GM23338 (cell line): ENCODE measurements around the gene TBCC. TPM values are rescaled to one million over a fixed set of nuclear protein-coding genes. Genes with fewer than 3 reads are reported as not detected.
A peak's percentile ranks its signal among the peaks of the same experiment; 100 is the strongest.

Source experiments
- ATAC-seq: fragments of 200-7000 bp; cut with Tn5 transposase; 3 replicates; pipeline ENCODE4 v1.9.1; 2020
- DNase-seq: peaks from one replicate; pipeline ENCODE4 v3.0.0-alpha.2; 2015; ENCODE audit warnings: low spot score
- H2AFZ ChIP-seq: fragments of 200-600 bp; sonication (generic); 2 replicates; pipeline ENCODE4 v1.8.0; 2016; ENCODE audit warnings: antibody characterized with exemption, mild to moderate bottlenecking, moderate library complexity
- H3F3A ChIP-seq: fragments of 200-600 bp; sonication (generic); replicated peaks from 2 replicates; pipeline ENCODE4 v1.8.0; 2017; ENCODE audit warnings: antibody characterized with exemption, mixed run types, low read depth
- H3K27ac ChIP-seq: fragments of 200-600 bp; sonication (generic); 2 replicates; pipeline ENCODE4 v1.6.1; 2016; ENCODE audit warnings: low read depth
- H3K27me3 ChIP-seq: fragments of 200-600 bp; sonication (generic); 2 replicates; pipeline ENCODE4 v1.8.0; 2016; ENCODE audit warnings: mild to moderate bottlenecking, mixed run types, moderate library complexity; ENCODE audit not compliant: insufficient read depth
- H3K36me3 ChIP-seq: fragments of 200-600 bp; sonication (generic); 2 replicates; pipeline ENCODE4 v1.8.0; 2016; ENCODE audit warnings: mild to moderate bottlenecking; ENCODE audit not compliant: insufficient read depth
- H3K4me1 ChIP-seq: fragments of 200-600 bp; sonication (generic); 2 replicates; pipeline ENCODE4 v1.8.0; 2016; ENCODE audit warnings: mild to moderate bottlenecking, moderate library complexity; ENCODE audit not compliant: insufficient read depth
- H3K4me2 ChIP-seq: fragments of 200-600 bp; sonication (generic); 2 replicates; pipeline ENCODE4 v1.7.1; 2017; ENCODE audit warnings: mixed run types
- H3K4me3 ChIP-seq: fragments of 200-600 bp; sonication (generic); 2 replicates; pipeline ENCODE4 v1.6.1; 2016; ENCODE audit warnings: mixed run types
- H3K79me2 ChIP-seq: fragments of 200-600 bp; sonication (generic); replicated peaks from 2 replicates; pipeline ENCODE4 v1.8.0; 2017; ENCODE audit warnings: mild to moderate bottlenecking; ENCODE audit not compliant: insufficient read depth
- H3K9me2 ChIP-seq: fragments of 200-600 bp; sonication (generic); 2 replicates; pipeline ENCODE4 v1.8.0; 2017; ENCODE audit not compliant: insufficient read depth
- H4K20me1 ChIP-seq: fragments of 200-600 bp; sonication (generic); replicated peaks from 2 replicates; pipeline ENCODE4 v1.8.0; 2017; ENCODE audit warnings: mild to moderate bottlenecking; ENCODE audit not compliant: insufficient read depth
- H3K27ac Mint-ChIP-seq: 2 replicates; pipeline ENCODE4 v1.8.0; 2020; ENCODE audit warnings: inconsistent platforms, mild to moderate bottlenecking, moderate library complexity, mixed read lengths
- H3K27me3 Mint-ChIP-seq: 3 replicates; pipeline ENCODE4 v1.8.0; 2022; ENCODE audit warnings: low read depth, mild to moderate bottlenecking, moderate library complexity, mixed read lengths, inconsistent platforms; ENCODE audit not compliant: insufficient read depth, poor library complexity
- H3K36me3 Mint-ChIP-seq: 3 replicates; pipeline ENCODE4 v1.8.0; 2021; ENCODE audit warnings: low read depth, mild to moderate bottlenecking, inconsistent platforms, moderate library complexity, mixed read lengths
- H3K4me1 Mint-ChIP-seq: 3 replicates; pipeline ENCODE4 v1.8.0; 2020; ENCODE audit warnings: mild to moderate bottlenecking, inconsistent platforms, mixed read lengths
- H3K4me3 Mint-ChIP-seq: 3 replicates; pipeline ENCODE4 v1.8.0; 2021; ENCODE audit warnings: moderate library complexity, mild to moderate bottlenecking, inconsistent platforms, mixed read lengths
- H3K9me3 Mint-ChIP-seq: 3 replicates; pipeline ENCODE4 v1.8.0; 2020; ENCODE audit warnings: moderate library complexity, mild to moderate bottlenecking, inconsistent platforms, mixed read lengths
- CTCF ChIP-seq, 2 experiments: fragments of 200-600 bp in 1 of 2; sonication (generic) in 1 of 2; conservative IDR thresholded peaks; 2 replicates each; pipeline versions ENCODE4 v1.5.1 to v1.6.1; 2016 to 2017; ENCODE audit warnings: antibody characterized with exemption in 2 of 2, low read depth in 2 of 2, mild to moderate bottlenecking in 2 of 2, moderate library complexity in 1 of 2
- EZH2 ChIP-seq: fragments of 200-600 bp; sonication (generic); IDR thresholded peaks from one replicate; pipeline ENCODE4 v1.8.0; 2017; ENCODE audit warnings: antibody characterized with exemption, mild to moderate bottlenecking, low read depth; ENCODE audit not compliant: unreplicated experiment
- REST ChIP-seq: IDR thresholded peaks from one replicate; pipeline ENCODE4 v1.6.1; 2018; ENCODE audit warnings: antibody characterized with exemption; ENCODE audit not compliant: unreplicated experiment
- ZNF462 ChIP-seq: fragments of 250-450 bp; sonication (Bioruptor Pico); IDR thresholded peaks from 2 replicates; pipeline ENCODE4 v1.5.0; 2020; ENCODE audit warnings: mild to moderate bottlenecking, moderate library complexity
- polyA plus RNA-seq: library from polyadenylated mRNA; unstranded; fragments of >200 nt; fragmentation: Nextera tagmentation; extraction: Ambion mirVana; gene quantifications from 2 replicates; pipeline ENCODE4 v1.2.1, GENCODE V29; 2016
- total RNA-seq: library from RNA; depleted of rRNA; stranded (reverse); fragments of >200 nt; shearing (Covaris generic); gene quantifications from 2 replicates; pipeline ENCODE4 v1.2.3, GENCODE V29; 2014

Gene TBCC
- total and polyA plus RNA-seq, 2 experiments from 2014 or later: 45.0 to 48.3 TPM

DNA sequence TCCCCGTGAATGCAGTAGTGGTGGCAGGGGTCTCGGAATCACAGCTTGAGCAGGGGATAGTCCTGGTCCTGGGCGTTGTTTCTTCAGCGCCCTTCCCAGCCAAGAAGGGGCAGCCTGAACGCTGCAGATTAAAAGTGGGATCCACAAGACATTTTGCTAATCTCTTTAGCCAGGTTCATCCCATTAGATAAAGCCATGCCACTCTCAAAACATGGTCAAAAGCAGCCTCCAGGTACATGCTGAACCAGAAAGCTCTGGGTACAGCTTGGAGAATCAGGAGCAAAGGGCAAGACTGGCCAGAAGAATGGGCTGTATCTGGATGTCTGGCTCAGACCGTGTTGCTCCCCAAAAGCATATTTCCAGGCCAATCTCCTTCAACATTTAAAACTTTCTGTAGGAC, 23.4 kb downstream of the TBCC start, which contains the start of gene PRPH2 (continued):
- no peak for TF ChIP-seq CTCF (conservative IDR thresholded peaks at IDR 0.05; ENCODE audit: low read depth in 2 of 2)

DNA sequence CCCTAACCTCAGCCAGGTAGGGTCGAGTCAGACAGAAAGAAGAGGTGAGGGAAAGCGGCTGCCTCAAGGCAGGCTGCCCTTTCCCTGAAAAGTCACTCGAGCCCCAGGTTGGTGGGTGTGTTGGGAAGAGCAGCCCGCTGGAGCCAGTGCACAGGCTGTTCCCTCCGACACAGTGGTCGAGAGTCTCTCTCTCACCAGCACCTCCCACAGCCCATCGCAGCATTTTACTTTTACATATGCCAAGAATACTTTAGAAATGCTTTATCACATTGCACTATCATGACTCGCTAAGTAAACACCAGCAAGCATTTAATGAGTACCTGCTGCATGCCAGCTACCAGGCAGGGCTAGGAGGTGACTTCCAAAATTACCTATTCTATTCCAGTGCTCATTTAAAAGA, 25.2 kb downstream of the TBCC start:
- Histone ChIP-seq H3K4me3 (no peak overlapping the region), H3K4me2 (no peak overlapping the region), H3K4me1 (no peaks in the 10 kb centered on the region), H3K9me2 (no peaks in the 10 kb centered on the region), H3K36me3 (no peaks in the 10 kb centered on the region), H2AFZ (0 out of 2 replicates have a peak overlapping the region, but pooled peaks have one; percentile 52), H3K27me3 (no peaks in the 10 kb centered on the region), H3F3A (no peaks in the 10 kb centered on the region; the same call in 1 of the 2 replicates), H3K27ac (no peak overlapping the region; the same call in 1 of the 2 replicates), H4K20me1 (no peaks in the 10 kb centered on the region), H3K79me2 (no peaks in the 10 kb centered on the region)
- Mint-ChIP-seq H3K9me3 (no peaks in the 10 kb centered on the region), H3K27ac (no peak overlapping the region), H3K27me3 (peaks cover 9% of the 10 kb centered on the region), H3K4me1 (no peaks in the 10 kb centered on the region), H3K36me3 (no peaks in the 10 kb centered on the region), H3K4me3 (no peak overlapping the region)
- TF ChIP-seq REST: no peak
- no peak for DNase-seq
- peak; percentile 84 for ATAC-seq

GRCh38 chr6:42715871-42716270, 30.0 kb downstream of the TBCC start:
- no peaks in the 10 kb centered on the region for H3K36me3 ChIP-seq
- peaks cover 6% of the 10 kb centered on the region for H3K27me3 Mint-ChIP-seq
- H3K4me3 ChIP-seq: no peak overlapping the region
- H3F3A ChIP-seq: no peaks in the 10 kb centered on the region; the same call in 1 of the 2 replicates
- ATAC-seq (peak; percentile 29; the same call in 2 of the 3 replicates), DNase-seq (no peak)
- no peak overlapping the region for H3K27ac Mint-ChIP-seq
- peaks cover 12% of the 10 kb centered on the region for H3K9me3 Mint-ChIP-seq
- no peaks in the 10 kb centered on the region for H3K4me1 Mint-ChIP-seq
- H2AFZ ChIP-seq: peak overlapping the region; percentile 76
- no peaks in the 10 kb centered on the region for H3K27me3 ChIP-seq
- H3K4me1 ChIP-seq: no peaks in the 10 kb centered on the region
- H3K79me2 ChIP-seq: no peaks in the 10 kb centered on the region
- no peaks in the 10 kb centered on the region for H4K20me1 ChIP-seq
- no peak overlapping the region for H3K4me3 Mint-ChIP-seq
- no peak overlapping the region for H3K27ac ChIP-seq
- peaks cover 3% of the 10 kb centered on the region; the same call in 1 of the 3 replicates for H3K36me3 Mint-ChIP-seq
- H3K4me2 ChIP-seq: no peak overlapping the region
- no peaks in the 10 kb centered on the region for H3K9me2 ChIP-seq
- TF ChIP-seq EZH2: no peak
- no peak for TF ChIP-seq ZNF462 (CRISPR knock-in tag)
- TF ChIP-seq CTCF (conservative IDR thresholded peaks at IDR 0.05; ENCODE audit: low read depth in 2 of 2): no peak
